Stimulated activated CD4-positive, alpha-beta T cell treated with anti-CD3 and anti-CD28 coated beads, Interleukin-2, amount 100 ng/mL, for 24 hours (primary cell): ENCODE measurements around the gene KNDC1.
"Not testable (repeated sequence)": the region's sequence is repeated elsewhere in the genome, so short reads cannot be mapped to it uniquely, and the experiment has no call there.

Source experiments
- DNase-seq, 2 donors: peaks; one replicate each; pipeline ENCODE4 v3.0.0-alpha.2; 2020

Gene KNDC1

DNA sequence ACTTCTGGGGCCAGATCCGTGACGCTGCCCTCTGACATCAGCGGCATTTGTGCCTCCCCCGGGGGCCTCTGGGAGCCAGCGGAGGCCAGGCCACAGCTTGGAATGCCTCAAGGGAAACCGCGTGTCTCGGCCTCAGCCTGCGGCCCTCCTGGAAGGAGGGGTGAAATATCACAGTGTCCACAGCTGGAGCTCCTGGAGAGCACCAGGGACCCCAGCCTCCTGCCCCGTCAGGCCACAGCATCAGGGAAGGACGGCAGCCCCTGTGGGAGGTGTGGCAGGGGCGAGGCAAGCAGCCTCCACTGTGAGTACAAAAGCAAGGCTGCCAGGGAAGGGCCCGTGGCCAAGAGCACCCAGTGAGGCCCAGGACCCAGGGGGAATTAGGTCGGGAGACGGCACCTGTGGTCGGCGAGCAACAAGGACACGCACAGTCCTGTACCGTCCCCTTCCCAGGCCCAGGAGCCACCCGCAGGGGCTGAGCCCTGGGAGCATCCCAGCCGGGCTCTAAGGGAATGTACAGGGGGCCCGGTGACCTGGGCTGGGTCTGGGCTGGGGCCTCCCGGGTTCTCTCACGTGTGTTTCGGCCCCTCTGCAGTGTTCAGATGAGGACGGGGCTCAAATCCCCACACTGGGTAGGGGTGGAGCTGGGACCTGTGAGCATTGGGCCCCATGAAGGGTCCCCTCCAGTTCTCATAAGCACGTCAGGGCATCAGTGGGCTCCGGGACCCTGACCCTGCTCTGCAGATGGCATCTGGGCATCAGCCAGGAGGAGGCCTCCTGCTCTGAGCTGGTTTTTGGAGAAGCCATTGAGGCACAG is 18.7 kb upstream of the KNDC1 start:
- DNase-seq, result no peak

DNA sequence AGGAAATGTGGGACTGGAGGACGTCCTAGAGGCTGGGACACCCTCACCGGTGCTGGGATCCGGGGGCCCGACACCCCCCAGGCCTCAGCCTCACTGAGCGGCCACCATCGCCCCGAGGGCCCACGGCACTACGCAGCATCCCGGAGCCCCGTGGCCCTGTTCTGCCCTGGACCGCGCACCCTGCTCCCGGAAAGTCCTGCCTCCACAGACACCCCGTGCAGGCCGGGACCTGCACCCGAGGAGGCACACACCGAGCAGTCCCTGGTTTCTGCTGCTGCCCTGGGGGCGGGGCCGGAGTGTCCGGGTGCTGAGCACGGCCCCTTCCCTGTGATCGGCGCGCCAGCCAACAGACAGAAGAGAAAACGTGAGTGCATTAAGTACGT is 18.1 kb upstream of the KNDC1 start:
- no peak for DNase-seq

DNA sequence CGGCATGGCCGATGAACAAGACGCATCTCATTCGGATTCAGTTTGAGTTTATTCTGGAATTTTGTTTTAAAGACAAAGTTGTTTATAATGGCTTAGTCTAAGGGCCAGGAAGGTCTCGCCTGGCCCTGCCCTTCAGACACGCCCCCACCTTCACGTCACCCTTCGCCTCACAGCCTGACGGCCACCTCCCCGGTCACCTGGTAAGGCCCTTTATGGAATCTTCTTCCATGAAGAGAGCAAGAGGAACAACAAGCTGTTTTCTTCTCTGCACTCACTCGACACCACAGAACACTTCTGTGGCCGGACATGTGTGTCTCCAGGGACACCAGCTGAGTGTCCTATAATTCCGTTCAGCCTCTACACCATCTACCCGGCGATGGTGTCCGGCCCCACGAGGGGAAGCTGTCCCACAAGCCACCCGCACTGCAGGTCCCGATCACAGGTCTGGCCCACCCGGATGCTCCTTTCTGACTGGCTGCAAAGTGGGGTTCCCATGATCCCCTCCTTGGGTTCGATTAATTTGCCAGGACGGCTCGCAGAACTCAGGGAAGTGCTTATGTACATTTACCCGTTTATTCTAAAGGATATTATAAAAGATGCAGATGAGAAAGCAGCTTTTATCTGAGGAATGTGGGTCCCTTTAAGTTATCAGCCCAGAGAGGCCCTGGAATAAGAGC is 17.4 kb upstream of the KNDC1 start:
- no peak for DNase-seq

DNA sequence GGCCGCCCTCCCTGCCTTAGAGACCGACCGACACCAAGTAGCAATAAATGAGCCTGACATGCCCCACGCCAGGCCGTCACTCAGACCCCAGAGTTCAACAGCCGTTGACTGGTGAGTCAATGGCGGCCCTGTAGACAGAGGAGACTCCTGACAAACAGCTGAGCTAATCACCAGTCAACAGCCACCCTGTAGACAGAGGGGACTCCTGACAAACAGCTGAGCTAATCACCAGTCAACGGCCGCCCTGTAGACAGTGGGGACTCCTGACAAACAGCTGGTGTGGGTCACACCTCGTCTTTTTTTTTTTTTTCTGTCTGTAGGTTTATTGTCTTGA is 16.9 kb upstream of the KNDC1 start:
- no peak for DNase-seq

DNA sequence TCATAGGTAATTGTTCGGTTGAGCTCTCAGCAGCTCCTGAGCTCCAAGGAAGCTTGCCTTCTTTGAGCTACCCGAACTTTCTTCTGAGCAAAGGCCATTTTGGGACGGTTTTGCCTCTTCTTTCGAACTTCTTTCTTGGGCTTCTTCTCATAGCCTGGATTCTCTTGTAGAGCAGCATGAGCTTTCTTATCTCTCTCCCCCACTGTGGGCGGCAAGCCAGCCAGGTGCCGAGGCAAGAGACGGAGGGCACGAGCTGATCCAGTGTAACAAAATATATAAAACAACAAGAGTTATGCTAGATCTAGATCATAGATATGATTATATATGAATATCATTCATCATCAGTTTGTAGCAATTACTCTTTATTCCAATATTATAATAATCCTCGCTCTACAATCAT is 16.5 kb upstream of the KNDC1 start:
- no peak for DNase-seq

DNA sequence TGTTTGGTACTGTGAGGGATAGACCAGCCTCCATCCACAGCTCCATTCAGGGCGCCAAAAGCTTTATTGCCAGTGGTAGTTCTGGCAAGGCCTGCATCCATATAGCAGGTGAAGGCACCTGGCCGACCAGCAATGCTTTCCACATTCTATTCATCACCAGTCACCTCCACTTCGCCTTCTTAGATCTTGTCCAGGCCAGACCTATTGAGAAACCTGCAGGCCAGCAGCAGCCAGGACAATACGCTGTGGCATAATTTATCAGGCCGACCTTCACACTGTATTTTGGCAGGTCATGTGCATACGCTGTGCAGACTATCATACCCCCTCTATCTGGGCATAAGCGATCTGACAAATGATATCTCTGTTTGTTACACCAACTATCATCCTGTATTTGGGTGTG is 15.2 kb upstream of the KNDC1 start:
- DNase-seq, result no peak

DNA sequence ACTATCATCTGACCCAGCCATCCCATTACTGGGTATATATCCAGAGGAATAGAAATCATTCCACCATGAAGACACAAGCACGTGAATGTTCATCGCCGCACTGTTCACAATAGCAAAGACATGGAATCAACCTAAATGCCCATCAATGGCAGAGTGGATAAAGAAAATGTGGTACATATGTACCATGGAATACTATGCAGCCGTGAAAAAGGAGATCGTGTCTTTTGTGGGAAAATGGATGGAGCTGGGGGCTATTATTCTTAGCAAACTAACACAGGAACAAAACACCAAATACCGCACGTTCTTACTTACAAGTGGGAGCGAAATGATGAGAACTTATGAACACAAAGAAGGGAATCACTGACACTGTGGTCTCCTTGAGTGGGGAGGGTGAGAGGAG is 9.8 kb upstream of the KNDC1 start:
- no peak for DNase-seq

DNA sequence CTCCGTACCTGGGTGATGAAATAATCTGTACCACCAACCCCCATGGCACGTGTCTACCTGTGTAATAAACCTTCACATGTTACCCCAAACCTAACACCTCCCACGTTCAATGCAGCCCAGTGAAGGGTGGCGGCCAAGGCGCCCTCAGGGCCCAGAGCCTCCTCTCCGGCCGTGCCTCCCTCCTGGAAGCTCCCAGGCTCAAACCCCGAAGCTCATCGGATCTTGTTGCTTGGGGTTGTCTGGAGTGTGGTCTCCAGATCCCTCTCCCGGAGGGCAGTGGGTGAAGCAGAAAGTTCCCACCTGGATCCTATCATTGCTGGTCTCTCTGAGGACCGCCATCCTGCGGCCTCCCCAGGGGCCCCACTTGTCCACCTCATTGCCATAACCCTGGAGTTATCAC is 9.4 kb upstream of the KNDC1 start:
- no peak for DNase-seq

DNA sequence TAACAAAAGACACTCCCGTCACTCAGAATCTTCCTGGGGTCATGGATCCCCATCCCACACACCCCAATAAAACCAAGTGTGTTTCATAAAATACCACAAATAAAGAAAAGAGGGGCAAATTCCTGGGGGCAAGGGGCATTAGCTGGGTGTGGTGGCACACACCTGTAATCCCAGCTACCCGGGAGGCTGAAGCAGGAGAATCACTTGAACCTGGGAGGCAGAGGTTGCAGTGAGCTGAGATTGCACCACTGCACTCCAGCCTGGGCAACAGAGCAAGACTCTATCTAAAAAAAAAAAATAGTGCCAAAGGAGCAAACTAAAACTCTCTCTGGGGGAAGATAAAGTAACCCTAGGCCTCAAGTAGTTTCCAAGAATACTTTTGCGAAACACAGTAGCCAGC is 8.9 kb upstream of the KNDC1 start:
- not testable (repeated sequence) for DNase-seq

DNA sequence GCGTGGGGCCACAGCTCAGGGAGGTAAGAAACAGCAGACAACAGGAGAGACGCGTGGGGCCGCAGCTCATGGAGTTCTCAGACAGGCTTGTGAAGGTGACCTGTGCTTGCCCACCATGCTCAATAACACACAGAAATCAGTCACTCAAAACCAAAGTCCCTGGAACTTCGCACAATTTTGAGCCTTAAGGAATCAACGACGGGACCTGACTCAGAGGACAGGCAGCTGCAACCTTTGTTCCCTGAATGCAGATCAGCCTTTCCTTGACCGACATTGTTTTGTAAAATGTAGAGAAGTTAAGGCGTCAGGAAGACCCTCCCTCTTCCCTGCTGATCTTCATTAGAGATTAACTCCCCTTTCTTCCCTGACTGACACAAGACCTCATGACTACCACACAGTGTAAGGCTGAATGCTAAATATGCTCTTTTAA is 8.5 kb upstream of the KNDC1 start:
- DNase-seq, result no peak

DNA sequence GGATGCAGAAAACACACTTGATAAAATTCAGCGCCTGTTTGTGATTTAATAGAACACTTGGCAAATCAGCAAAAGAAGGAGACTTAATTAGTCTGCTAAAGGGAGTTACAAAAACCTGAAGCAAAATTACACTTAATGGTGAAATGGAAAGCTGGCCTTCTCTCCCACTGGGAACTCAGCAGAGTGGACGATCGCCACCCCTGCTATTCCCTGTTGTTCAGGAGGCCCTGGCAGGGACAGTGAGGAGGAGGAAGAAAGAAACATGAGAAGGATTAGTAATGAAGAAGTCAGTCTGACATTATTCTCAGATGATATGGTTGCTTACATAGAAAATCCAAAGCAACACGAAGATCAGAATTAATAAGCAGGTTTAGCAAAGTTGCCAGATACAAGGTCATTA is 5.6 kb upstream of the KNDC1 start:
- DNase-seq, result no peak

DNA sequence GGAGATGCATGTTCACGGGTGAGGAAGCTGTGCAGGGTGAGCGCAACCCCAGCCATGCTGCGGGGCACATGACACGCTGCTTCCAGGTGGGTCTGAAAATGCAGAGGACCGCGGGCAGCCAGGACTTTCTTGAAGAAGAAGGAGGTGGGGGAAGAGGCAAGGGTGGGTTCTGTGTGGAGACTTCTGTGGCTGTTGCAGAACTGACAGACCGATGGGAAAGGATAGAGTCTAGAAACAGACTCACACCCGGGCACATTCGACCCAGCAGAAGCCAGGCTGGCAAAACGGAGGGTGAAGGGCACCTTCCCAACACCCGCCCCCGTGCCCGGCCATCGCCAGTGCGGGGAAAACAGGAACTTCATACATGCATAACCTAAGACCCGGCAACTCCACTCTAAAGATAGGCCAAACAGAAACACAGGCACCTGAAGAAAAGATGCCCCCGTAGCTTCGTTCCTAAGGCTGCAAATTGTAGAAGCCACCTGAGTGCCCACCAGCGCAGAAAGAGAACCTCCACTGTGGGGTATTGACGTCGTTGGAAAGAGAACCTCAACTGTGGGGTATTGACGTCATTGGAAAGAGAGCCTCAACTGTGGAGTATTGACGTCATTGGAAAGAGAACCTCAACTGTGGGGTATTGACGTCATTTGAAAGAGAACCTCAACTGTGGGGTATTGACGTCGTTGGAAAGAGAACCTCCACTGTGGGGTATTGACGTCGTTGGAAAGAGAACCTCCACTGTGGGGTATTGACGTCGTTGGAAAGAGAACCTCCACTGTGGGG is 4.8 kb upstream of the KNDC1 start:
- no peak for DNase-seq

DNA sequence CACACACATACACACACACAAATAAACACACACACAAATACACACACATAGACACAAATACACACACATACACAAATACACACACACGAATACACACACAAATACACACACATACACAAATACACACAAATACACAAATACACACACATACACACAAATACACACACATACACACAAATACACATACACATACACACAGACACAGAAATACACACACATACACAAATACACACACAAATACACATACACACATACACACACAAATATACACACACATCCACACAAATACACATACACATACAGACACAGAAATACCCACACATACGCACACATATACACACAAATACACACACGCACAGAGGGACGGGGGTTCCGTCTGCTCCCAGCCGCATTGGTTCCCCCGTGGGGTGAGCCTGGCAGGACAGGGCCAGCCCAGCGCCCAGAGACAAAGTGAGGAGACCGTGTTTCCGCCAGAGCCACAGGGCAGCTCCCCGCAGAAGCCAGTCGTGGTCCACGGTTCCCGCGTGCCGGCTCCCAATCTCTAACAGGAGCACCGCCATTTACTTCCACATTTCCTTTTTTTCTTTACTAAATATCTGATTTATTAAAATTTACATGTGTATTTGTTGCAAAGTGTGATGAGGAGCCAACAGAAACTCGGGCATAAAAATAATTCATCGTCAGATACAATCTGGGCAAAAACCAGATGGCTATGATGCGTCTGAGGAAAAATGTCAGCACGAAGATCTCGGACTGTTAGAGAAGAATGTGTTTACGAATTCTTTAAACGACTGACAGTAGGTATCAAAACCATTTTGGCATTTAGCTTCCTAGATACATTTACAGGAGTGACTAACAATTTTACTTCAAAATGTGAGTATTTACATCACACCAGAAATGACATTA is 3.1 kb upstream of the KNDC1 start:
- DNase-seq, result no peak

DNA sequence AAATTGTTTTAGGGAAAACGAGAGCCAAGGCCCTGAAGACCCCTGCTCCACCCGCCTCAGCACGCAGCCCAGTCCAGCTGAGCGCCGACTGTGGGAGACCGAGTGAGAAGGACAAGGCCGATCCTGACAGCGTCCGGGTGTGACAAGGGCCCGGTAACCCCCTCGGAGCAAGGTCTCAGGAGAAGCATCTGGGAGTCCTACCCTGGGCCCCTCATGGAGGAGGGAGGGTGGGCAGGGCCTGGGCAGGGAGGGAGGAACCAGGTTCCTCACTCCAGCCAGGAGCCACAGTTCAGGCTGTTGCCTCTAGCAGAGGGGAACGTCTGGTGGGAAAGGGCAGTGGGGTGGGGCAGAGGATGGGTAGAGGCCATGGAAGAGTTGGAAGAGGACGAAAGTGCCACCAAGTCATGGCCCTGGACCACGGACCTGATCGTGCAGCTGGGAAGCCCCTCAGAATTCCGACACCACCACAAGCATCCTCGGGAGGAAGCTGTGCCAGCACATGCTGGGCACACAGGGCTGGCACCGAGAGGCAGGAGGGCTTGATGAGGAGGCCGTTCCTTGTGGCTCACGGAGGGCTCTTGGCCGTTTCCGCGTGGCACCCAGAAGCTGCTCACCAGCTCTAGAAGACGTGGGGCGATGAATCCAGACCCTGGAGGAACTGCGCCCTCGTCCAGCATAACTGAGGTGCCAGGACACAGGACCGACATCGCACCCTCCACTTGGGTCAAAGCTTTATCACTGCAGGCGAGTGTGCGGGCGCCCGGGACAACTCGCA is 2.2 kb upstream of the KNDC1 start:
- no peak for DNase-seq

DNA sequence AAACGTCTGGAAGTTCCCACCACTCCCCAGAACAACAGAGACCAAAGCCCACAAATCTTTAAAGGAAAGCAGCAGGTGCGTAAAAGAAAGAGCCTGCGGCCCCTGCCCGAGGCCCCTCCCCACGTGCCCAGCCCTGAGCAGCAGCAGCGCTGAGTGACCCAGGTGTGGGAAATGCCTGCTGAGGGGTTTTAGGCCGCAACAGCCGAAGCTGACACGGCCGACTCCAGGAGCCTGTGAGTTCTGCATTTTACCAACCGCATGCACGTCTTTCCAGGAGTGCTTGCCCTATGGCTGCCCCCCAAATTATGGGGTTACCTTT is 1.6 kb upstream of the KNDC1 start:
- no peak for DNase-seq

DNA sequence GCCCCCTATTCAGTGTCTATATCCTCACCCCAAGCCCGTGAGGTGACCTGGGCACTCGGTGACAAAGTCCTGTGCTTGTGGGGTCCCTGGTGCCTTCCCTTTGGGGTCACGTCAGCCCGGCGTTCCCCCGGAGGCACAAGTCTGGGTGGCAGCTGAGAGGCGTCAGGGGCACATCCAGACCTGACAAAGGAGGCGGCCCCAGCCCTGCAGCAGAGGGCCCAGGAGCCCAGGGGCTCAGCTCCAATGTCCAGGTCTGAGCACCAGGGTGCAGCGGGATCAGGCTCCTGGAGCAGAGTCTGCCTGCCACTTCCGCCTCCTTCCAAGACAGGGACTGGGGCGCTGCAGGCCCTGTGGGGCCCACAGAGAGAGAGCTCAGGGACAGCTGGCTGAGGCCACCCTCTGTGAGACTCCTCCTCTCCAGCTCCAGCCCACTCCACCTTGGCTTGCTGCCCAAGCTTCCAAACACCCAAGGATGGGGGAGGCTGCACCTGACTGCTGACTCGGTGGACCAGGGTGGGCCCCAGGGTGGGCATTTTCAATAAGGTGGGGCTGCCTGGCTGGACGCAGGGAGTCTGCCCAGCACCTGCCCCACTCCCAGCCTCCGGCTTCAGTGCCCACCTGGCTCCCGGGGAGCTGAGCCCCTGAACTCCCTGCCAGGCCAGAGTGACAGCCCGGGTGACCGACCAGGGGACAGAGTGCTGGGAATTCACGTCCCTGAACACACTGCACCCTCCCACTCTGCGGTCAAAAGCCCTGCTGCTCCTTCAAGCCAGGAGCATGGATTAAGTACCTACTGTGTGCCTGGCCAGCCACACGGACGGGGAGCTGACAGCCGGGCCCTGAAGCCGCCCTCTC is 1.0 kb upstream of the KNDC1 start:
- no peak for DNase-seq

DNA sequence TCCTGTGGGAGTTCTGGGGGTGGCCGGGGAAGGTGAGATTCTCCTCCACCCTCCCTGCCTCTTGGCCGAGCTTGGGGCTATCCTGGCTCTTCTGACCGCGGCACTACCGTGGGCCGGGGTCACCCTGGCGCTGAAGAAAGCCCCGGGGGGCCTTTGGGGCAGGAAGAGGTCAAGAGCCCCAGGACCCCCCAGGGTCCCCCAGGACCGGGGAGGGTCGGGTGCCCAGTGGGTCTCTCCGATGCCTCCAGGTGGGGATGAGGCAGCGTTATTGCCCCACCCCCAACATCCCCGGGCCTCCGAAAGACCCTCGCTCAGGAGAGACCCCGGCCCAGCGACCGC is 439 bp upstream of the KNDC1 start:
- DNase-seq, result no peak

DNA sequence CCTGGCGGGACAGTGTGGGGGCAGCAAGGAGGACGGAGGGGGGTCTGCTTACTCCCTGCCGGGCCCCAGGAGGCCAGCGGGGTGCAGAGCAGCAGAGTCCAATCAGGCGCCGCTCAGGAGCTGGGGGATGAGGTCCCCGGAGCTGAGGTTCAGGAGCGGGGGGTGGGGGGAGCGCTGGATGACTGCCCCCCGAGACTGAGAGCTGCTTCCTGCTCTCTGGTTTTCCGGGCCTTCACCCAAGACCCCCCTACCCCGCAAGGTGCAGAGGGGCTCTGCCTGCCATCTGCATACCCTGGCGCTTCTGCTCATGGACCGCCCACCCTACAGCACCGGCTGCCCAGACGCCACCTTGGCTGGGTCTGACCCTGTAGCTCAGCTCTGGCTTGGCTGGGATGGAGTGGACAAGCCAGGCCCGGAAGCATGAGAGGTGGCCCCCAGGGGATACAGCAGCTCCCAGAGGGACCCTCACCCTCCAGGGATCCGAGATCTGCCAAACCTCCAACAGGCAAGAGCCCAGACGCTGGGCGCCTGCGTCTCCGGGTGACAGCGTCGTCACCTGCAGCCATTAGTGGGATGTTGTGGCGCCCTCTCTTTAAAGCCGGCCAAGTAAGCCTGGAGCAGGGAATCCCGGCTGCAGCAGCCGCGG is 930 bp downstream of the KNDC1 start:
- no peak for DNase-seq

DNA sequence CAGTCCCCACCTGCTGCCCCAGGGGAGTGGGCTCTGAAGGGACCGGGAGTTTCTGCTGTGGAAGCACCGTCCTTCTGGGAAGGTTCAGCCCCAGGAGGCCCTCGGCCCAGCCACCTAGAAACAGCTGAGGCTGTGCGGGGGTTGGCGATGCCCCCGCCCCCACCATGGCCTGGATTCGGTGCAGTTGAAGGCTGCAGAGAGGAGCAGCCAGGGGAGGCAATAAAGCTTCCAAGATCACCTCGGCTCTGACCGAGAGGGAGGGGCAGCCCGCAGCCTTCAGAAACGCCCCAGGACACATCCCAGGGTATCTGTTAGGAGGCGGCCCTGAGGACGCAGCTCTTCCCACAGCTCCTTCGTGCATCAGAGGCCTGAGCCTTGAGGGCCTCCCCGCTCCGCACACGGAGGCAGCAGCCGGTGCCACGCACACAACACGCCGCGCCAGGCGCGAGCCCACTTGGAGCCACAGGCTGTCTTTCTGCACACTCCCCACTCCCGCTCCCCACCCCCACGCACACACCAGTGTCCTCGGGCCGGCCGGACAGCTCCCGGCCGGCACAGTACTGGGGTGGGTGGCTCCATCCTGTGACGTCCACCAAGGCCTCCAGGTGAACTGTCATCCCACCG is 1.6 kb downstream of the KNDC1 start:
- no peak for DNase-seq

DNA sequence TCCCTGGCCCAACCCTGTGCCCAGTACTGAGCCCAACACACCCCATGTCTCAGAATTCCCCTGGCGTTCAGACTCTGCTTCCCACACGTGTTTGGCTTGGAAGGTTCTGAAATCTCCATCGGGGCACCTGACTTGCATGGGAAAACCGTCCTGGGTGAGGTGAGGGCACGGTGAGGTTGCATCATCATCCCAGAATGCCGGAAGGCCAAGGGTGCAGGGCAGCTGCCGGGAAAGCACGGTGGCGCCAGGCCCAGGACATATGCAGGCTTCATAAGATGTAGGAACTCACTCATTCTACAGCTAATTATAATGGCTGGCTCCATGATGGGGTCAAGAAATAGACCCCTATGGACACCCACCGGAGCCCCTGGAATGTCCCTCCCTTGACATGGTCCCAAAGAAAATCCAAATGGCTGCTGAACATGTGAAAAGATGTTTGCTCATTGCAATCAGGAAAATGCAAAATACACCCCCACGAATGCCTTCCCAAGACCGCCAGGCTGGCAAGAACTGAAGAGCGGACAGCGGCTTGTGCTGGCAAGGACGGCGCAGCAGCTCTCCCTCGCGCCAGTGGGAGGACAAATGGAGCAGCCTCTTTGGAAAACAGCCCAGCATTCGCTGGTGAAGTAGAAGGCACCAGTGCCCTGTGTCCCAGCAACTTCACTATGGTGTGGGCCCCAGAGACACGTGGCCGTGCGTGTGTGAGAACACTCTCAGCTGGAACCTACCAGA is 2.3 kb downstream of the KNDC1 start:
- no peak for DNase-seq
